ENCODE measurements around the gene DDT.
"Not testable (repeated sequence)": the region's sequence is repeated elsewhere in the genome, so short reads cannot be mapped to it uniquely, and the experiment has no call there.

- TF ChIP-seq CTCF (IDR thresholded peaks at IDR 0.05; ENCODE audit: low read length); EZH2 (IDR thresholded peaks at IDR 0.05; ENCODE audit: borderline replicate concordance, low read length): not testable (repeated sequence)
Observed at GRCh38 chr22:23966568-23966967, 7.7 kb downstream of the DDT start, which contains the start of gene DDTL.

All from OCI-LY1 (cell line).